ENCODE data around the gene ZSCAN12.

Gene ZSCAN12

GRCh38 chr6:28336284-28337120 is 63.0 kb downstream of the ZSCAN12 start:
- TF ChIP-seq, protein P1, sequence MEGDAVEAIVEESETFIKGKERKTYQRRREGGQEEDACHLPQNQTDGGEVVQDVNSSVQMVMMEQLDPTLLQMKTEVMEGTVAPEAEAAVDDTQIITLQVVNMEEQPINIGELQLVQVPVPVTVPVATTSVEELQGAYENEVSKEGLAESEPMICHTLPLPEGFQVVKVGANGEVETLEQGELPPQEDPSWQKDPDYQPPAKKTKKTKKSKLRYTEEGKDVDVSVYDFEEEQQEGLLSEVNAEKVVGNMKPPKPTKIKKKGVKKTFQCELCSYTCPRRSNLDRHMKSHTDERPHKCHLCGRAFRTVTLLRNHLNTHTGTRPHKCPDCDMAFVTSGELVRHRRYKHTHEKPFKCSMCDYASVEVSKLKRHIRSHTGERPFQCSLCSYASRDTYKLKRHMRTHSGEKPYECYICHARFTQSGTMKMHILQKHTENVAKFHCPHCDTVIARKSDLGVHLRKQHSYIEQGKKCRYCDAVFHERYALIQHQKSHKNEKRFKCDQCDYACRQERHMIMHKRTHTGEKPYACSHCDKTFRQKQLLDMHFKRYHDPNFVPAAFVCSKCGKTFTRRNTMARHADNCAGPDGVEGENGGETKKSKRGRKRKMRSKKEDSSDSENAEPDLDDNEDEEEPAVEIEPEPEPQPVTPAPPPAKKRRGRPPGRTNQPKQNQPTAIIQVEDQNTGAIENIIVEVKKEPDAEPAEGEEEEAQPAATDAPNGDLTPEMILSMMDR (conservative IDR thresholded peaks at IDR 0.05; ENCODE audit: low read depth, low read length) = no peak
- no peak for DNase-seq (ENCODE audit: low read depth)
- peak overlapping the region; percentile 68 for H3K4me3 ChIP-seq (ENCODE audit: low read length)

DNA sequence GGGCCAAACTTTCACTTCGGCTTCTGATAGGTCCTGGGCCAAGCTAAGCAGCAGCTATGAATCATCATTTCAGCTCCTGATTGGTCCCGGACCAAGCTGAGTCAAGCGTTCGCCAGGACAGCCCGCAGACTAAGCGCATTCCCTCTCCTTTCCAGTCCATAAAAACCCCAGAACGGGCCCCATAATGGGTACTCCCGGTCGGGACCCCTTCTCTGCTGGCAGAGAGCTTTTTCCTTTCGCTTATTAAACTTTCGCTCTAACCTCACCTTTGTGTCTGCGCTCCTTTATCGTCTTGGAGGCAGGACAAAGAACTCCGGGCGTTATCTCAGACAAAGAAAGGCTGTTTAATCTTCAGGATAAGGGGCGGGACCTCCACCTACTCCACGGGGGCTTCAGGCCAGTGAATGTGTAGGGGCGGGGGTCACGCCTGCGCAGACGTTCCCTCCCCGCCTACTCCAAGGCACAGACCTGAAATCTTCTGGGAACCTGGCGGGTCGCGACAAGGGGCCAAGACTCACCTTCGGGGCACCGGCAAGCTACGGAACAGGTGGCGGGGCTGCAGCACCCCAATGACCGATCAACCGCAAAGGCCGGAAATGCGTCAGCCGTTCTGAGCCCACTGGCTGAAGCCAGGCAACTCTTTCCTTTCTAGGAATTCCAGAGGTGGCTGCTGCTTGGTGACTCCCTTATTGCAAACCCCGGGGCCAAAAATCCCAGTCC is 63.8 kb downstream of the ZSCAN12 start, which contains the start of gene ZSCAN31:
Gene ZSCAN31 (minus strand): TSS at position 585 of the 720 bp plus-strand sequence. CDS start 6,465 bp downstream, outside the sequence.
- DNase-seq (ENCODE audit: low read depth) = peak; percentile 98
- TF ChIP-seq, protein P1 (conservative IDR thresholded peaks at IDR 0.05; ENCODE audit: low read depth, low read length) = no peak
- peak within 1 kb of the TSS; percentile 68 for H3K4me3 ChIP-seq (ENCODE audit: low read length)

DNA sequence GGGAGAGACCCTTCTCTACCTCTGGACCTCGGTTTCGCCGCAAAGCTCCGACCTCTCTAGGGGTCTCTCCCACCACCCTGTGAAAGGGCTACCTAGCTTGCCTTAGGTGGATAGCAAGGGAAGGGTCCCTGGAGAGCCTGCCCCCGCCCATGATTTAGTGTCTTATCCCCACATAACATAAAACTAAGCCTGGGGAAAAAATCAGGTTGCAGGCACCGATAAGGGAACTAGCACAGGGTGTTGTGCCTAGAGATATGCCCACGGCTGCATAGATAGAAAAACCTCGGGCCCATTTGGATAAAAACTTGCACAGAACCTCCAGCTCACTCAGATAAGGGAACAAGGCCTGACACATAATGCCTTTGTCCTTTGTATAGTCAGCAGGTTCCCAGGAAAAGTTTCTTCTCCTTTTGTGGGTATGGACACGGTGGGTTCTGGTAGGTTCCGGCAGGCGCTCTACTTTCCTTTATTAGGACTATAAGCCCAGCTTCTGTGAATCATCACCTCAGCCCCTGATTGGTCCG is 64.4 kb downstream of the ZSCAN12 start:
- peak overlapping the region; percentile 68 for H3K4me3 ChIP-seq (ENCODE audit: low read length)
- TF ChIP-seq, protein P1 (conservative IDR thresholded peaks at IDR 0.05; ENCODE audit: low read depth, low read length) = no peak

GRCh38 chr6:28334286-28335039 is 65.1 kb downstream of the ZSCAN12 start:
- no peak for DNase-seq (ENCODE audit: low read depth)
- TF ChIP-seq, protein P1 (conservative IDR thresholded peaks at IDR 0.05; ENCODE audit: low read depth, low read length) = no peak
- peak overlapping the region; percentile 68 for H3K4me3 ChIP-seq (ENCODE audit: low read length)

More for the DNA sequence above, 64.4 kb downstream of the ZSCAN12 start:
- no peak for DNase-seq (ENCODE audit: low read depth)

- TF ChIP-seq, protein P1 (conservative IDR thresholded peaks at IDR 0.05; ENCODE audit: low read depth, low read length) = no peak
- DNase-seq (ENCODE audit: low read depth) = no peak
- no peak overlapping the region for H3K4me3 ChIP-seq (ENCODE audit: low read length)
These were observed 65.9 kb downstream of the ZSCAN12 start for GRCh38 chr6:28333599-28334018.

DNA sequence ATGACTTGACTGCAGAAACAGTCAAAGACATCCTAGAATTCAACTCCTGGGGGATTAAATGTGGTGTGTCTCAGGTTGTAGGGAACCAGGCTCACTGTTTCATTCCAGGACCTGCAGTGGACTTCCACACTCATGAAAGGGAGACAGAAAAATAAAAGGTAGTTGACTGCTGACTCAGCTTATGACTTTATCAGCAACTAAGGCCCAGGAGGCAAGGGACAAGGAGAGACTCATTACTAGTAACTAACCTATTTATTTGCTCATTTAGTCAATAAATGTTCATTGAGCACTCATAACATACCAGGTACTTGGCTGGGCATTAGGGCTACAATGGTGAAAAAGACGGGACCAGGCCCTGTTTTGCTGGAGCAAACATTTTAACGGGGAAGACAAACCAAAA is 66.5 kb downstream of the ZSCAN12 start:
- DNase-seq (ENCODE audit: low read depth) = no peak
- TF ChIP-seq, protein P1 (conservative IDR thresholded peaks at IDR 0.05; ENCODE audit: low read depth, low read length) = no peak
- no peak overlapping the region for H3K4me3 ChIP-seq (ENCODE audit: low read length)
